Measurements from ENCODE around the gene GABRG3.

GABRG3 gene

DNA sequence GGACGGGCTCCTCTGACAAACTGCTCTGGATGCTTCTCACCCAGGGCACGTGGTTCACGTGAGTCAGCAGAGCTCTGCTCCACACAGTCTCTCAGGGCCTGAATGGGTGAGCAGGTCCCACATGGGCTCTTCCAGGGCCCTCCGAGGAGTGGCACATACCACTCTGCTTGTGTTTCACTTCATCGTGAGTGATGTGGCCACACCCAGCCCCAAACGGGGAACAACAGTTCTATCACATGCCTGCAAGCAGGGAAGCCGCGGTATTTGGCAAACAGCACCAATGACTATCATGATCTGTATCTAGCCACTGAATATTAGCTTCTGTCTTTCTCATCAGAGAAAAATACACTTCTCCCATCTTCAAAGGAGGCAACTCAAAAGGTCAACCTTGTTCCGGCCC, 352.8 kb downstream of the GABRG3 start:
- Histone ChIP-seq H3K4me3 (replicated peaks; ENCODE audit: insufficient read depth, low read length) (no peak overlapping the region), H3K27me3 (ENCODE audit: insufficient read depth, poor library complexity, severe bottlenecking) (no peaks in the 10 kb centered on the region), H3K27ac (replicated peaks) (no peak overlapping the region)
- no peak for DNase-seq (ENCODE audit: low read depth in 1 of 2, low spot score in 1 of 2)
- no peak for TF ChIP-seq CTCF (IDR thresholded peaks at IDR 0.05; ENCODE audit: insufficient read depth, low read length)
- TF ChIP-seq GABPA (IDR thresholded peaks at IDR 0.05; ENCODE audit: low read depth): no peak
- TF ChIP-seq, protein P1, sequence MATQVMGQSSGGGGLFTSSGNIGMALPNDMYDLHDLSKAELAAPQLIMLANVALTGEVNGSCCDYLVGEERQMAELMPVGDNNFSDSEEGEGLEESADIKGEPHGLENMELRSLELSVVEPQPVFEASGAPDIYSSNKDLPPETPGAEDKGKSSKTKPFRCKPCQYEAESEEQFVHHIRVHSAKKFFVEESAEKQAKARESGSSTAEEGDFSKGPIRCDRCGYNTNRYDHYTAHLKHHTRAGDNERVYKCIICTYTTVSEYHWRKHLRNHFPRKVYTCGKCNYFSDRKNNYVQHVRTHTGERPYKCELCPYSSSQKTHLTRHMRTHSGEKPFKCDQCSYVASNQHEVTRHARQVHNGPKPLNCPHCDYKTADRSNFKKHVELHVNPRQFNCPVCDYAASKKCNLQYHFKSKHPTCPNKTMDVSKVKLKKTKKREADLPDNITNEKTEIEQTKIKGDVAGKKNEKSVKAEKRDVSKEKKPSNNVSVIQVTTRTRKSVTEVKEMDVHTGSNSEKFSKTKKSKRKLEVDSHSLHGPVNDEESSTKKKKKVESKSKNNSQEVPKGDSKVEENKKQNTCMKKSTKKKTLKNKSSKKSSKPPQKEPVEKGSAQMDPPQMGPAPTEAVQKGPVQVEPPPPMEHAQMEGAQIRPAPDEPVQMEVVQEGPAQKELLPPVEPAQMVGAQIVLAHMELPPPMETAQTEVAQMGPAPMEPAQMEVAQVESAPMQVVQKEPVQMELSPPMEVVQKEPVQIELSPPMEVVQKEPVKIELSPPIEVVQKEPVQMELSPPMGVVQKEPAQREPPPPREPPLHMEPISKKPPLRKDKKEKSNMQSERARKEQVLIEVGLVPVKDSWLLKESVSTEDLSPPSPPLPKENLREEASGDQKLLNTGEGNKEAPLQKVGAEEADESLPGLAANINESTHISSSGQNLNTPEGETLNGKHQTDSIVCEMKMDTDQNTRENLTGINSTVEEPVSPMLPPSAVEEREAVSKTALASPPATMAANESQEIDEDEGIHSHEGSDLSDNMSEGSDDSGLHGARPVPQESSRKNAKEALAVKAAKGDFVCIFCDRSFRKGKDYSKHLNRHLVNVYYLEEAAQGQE (IDR thresholded peaks at IDR 0.05; ENCODE audit: insufficient replicate concordance, low read depth): no peak
- TF ChIP-seq SPI1 (IDR thresholded peaks at IDR 0.05; ENCODE audit: borderline replicate concordance, low read depth): no peak
- no peak for TF ChIP-seq POLR2AphosphoS5 (IDR thresholded peaks at IDR 0.05; ENCODE audit: low read depth)

GRCh38 chr15:27324886-27325615, 354.1 kb downstream of the GABRG3 start:
- no peaks in the 10 kb centered on the region for H3K27me3 ChIP-seq (ENCODE audit: insufficient read depth, poor library complexity, severe bottlenecking)
- no peak for DNase-seq (ENCODE audit: low read depth in 1 of 2, low spot score in 1 of 2)
- TF ChIP-seq SPI1 (IDR thresholded peaks at IDR 0.05; ENCODE audit: borderline replicate concordance, low read depth): no peak
- TF ChIP-seq POLR2AphosphoS5 (IDR thresholded peaks at IDR 0.05; ENCODE audit: low read depth): no peak
- TF ChIP-seq, protein P1 (IDR thresholded peaks at IDR 0.05; ENCODE audit: insufficient replicate concordance, low read depth): no peak
- no peak for TF ChIP-seq CTCF (IDR thresholded peaks at IDR 0.05; ENCODE audit: insufficient read depth, low read length)
- TF ChIP-seq GABPA (IDR thresholded peaks at IDR 0.05; ENCODE audit: low read depth): no peak

GRCh38 chr15:27327467-27328025, 356.6 kb downstream of the GABRG3 start:
- no peak for DNase-seq (ENCODE audit: low read depth in 1 of 2, low spot score in 1 of 2)
- no peak overlapping the region for H3K27ac ChIP-seq (replicated peaks)
- no peaks in the 10 kb centered on the region for H3K27me3 ChIP-seq (ENCODE audit: insufficient read depth, poor library complexity, severe bottlenecking)
- TF ChIP-seq SPI1 (IDR thresholded peaks at IDR 0.05; ENCODE audit: borderline replicate concordance, low read depth) (no peak), POLR2AphosphoS5 (IDR thresholded peaks at IDR 0.05; ENCODE audit: low read depth) (no peak), CTCF (IDR thresholded peaks at IDR 0.05; ENCODE audit: insufficient read depth, low read length) (no peak), GABPA (IDR thresholded peaks at IDR 0.05; ENCODE audit: low read depth) (no peak)
- TF ChIP-seq, protein P1 (IDR thresholded peaks at IDR 0.05; ENCODE audit: insufficient replicate concordance, low read depth): no peak
- H3K4me3 ChIP-seq (replicated peaks; ENCODE audit: insufficient read depth, low read length): no peak overlapping the region

More at GRCh38 chr15:27324886-27325615, 354.1 kb downstream of the GABRG3 start:
- Histone ChIP-seq H3K4me3 (replicated peaks; ENCODE audit: insufficient read depth, low read length) (no peak overlapping the region), H3K27ac (replicated peaks) (no peak overlapping the region)

Measured in HL-60 (cell line).